ENCODE data around the gene STX2. TPM values are rescaled to one million over a fixed set of nuclear protein-coding genes. Genes with fewer than 3 reads are reported as not detected.

Gene STX2
- total RNA-seq, 2 experiments from 2014 or later: 13.4 to 14.1 TPM

DNA sequence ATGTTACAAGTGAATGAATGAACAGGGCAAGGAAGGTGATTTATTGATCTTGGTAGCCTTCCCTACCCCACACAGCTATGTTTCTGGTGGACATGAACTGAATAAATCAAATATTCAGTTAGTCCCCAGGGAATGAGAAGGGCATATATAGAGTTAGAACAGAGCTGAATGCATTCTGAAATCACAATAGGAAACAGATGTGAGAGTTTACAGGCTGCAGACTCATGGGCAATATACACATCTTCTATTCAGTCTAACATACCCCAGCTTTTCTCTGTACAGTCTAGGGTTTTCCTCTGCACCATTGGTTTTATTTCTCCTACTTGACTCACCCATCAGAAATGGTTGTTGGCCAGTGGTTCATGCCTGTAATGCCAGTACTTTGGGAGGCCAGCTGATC, 7.3 kb upstream of the STX2 start:
- intact Hi-C loops (cut with DNase I, micrococcal nuclease): no loop called here
- Mint-ChIP-seq H3K27me3 (no peaks in the 10 kb centered on the region), H3K9me3 (no peaks in the 10 kb centered on the region), H3K4me3 (no peak overlapping the region), H3K36me3 (ENCODE audit: low read depth) (no peaks in the 10 kb centered on the region), H3K27ac (no peak overlapping the region), H3K4me1 (ENCODE audit: low read depth) (no peaks in the 10 kb centered on the region)
- H3K36me3 ChIP-seq (ENCODE audit: insufficient read depth, low read length): no peaks in the 10 kb centered on the region
- H3K27ac ChIP-seq (ENCODE audit: low read depth in 1 of 2, low read length in 2 of 2): no peak overlapping the region
- CTCF ChIA-PET: no interaction called here
- no peaks in the 10 kb centered on the region for H3K27me3 ChIP-seq (ENCODE audit: control insufficient read depth in 1 of 2, insufficient read depth in 2 of 2, low read length in 2 of 2)
- no peaks in the 10 kb centered on the region for H3K9me3 ChIP-seq (ENCODE audit: control insufficient read depth in 1 of 2, insufficient read depth in 1 of 2, low read length in 2 of 2)
- TF ChIP-seq, protein P1, sequence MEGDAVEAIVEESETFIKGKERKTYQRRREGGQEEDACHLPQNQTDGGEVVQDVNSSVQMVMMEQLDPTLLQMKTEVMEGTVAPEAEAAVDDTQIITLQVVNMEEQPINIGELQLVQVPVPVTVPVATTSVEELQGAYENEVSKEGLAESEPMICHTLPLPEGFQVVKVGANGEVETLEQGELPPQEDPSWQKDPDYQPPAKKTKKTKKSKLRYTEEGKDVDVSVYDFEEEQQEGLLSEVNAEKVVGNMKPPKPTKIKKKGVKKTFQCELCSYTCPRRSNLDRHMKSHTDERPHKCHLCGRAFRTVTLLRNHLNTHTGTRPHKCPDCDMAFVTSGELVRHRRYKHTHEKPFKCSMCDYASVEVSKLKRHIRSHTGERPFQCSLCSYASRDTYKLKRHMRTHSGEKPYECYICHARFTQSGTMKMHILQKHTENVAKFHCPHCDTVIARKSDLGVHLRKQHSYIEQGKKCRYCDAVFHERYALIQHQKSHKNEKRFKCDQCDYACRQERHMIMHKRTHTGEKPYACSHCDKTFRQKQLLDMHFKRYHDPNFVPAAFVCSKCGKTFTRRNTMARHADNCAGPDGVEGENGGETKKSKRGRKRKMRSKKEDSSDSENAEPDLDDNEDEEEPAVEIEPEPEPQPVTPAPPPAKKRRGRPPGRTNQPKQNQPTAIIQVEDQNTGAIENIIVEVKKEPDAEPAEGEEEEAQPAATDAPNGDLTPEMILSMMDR (IDR thresholded peaks at IDR 0.05): no peak
- no peaks in the 10 kb centered on the region for H3K4me1 ChIP-seq (ENCODE audit: insufficient read depth, low read length)
- H3K4me3 ChIP-seq (ENCODE audit: low read length): no peak overlapping the region
- no peak for DNase-seq
- no peak for ATAC-seq (ENCODE audit: poor library complexity)
- POLR2A ChIA-PET: interaction anchor here (0.6 kb wide), 1 partner anchor 154 kb away, joined by 3 read pairs; no protein-coding TSS in a partner anchor

DNA sequence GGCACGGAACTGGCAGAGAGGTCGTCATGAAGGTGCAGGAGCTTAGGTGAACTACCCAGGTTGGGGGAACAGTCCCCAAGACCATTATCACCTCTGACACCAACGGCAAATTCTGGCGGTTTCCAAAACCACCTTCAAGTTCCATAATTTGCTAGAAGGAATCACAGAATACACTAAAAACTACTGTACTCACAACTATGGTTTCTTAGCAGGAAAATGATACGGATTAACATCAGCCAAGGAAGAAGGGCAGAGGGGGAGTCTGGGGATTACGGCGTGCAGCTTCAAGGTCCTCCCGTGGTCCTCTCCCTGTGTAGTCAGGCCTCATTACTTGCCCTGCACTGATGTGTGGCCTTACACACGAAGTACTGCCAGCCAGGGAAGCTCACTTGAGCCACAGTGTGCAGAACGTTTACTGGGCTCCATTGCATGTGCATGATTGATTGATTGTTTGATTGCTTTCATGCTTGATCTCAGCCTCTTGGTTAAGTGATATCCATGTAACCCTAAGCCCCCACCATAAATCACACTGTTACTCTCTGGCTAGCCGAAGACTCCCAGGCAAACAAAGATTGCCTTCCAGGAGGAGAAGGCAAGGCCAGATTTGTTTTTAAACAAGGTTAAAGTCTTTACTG, 837 bp upstream of the STX2 start:
- H3K9me3 ChIP-seq (ENCODE audit: control insufficient read depth in 1 of 2, insufficient read depth in 1 of 2, low read length in 2 of 2): no peaks in the 10 kb centered on the region
- peak overlapping the region in 1 of 2 donors; percentile 42 for H3K27ac ChIP-seq (ENCODE audit: low read depth in 1 of 2, low read length in 2 of 2)
- peak overlapping the region; percentile 45 for H3K4me3 ChIP-seq (ENCODE audit: low read length)
- POLR2A ChIA-PET: interaction anchor here (0.9 to 1.1 kb wide), 3 partner anchors 27 to 37 kb away, joined by 3 to 5 read pairs (median 4); no protein-coding TSS in a partner anchor
- no peak for ATAC-seq (ENCODE audit: poor library complexity)
- no peaks in the 10 kb centered on the region for H3K36me3 Mint-ChIP-seq (ENCODE audit: low read depth)
- TF ChIP-seq, protein P1 (IDR thresholded peaks at IDR 0.05): no peak
- no peaks in the 10 kb centered on the region for H3K9me3 Mint-ChIP-seq
- peak overlapping the region; percentile 63 for H3K27ac Mint-ChIP-seq
- H3K36me3 ChIP-seq (ENCODE audit: insufficient read depth, low read length): no peaks in the 10 kb centered on the region
- H3K27me3 ChIP-seq (ENCODE audit: control insufficient read depth in 1 of 2, insufficient read depth in 2 of 2, low read length in 2 of 2): no peaks in the 10 kb centered on the region
- DNase-seq: no peak
- CTCF ChIA-PET: no interaction called here
- H3K4me1 ChIP-seq (ENCODE audit: insufficient read depth, low read length): peaks cover 18% of the 10 kb centered on the region
- peak overlapping the region; percentile 69 for H3K4me3 Mint-ChIP-seq
- intact Hi-C loops (cut with DNase I, micrococcal nuclease): loop anchor here (1.0 kb wide), 2 partner anchors 30 to 32 kb away; partner anchors contain the start of gene RAN (in 1 of the 2)
- no peaks in the 10 kb centered on the region for H3K27me3 Mint-ChIP-seq
- H3K4me1 Mint-ChIP-seq (ENCODE audit: low read depth): peaks cover 27% of the 10 kb centered on the region

DNA sequence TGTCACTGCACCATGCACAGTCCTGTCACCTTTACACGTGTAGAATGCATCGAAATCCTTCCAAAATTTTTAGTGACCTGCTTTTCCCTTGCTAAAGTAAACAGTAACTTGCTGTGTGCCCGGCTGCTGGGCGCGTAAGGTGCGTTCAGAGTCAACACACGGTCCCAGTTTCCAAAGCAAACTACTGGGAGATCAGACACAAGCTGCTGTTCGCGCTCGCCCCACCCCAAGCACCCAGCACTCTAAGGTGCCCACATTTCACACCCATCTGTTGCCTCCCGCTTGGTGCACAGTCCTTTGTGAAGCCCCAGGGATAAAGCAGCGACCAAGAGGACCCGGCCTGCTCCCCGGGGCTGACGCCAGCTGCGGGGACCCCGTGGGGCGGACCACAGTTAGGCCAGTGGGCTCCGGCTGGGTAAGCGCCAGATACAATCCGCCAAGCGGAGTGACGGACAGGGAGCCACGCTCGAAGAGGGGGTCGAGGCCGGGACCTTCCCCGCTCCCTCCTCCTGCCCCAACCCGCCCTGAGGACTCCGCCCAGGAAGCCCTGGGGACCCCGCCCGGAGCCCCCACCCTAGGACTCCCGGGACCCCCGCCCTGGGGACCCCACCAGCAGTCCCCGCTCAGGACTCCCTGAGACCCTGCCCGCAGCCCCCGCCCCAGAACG, 633 bp downstream of the STX2 start:
- intact Hi-C loops (cut with DNase I, micrococcal nuclease): no loop called here
- H3K27ac ChIP-seq (ENCODE audit: low read depth in 1 of 2, low read length in 2 of 2): no peak overlapping the region
- CTCF ChIA-PET: interaction anchor here (0.7 to 2.8 kb wide), 2 partner anchors 12 to 33 kb away, joined by 4 to 18 read pairs; partner anchors contain the start of gene RAN

More for the DNA sequence above, 633 bp downstream of the STX2 start:
- Histone ChIP-seq H3K36me3 (ENCODE audit: insufficient read depth, low read length) (no peaks in the 10 kb centered on the region), H3K4me1 (ENCODE audit: insufficient read depth, low read length) (peaks cover 18% of the 10 kb centered on the region), H3K9me3 (ENCODE audit: control insufficient read depth in 1 of 2, insufficient read depth in 1 of 2, low read length in 2 of 2) (no peaks in the 10 kb centered on the region), H3K4me3 (ENCODE audit: low read length) (peak overlapping the region; percentile 68), H3K27me3 (ENCODE audit: control insufficient read depth in 1 of 2, insufficient read depth in 2 of 2, low read length in 2 of 2) (no peaks in the 10 kb centered on the region)
- POLR2A ChIA-PET: interaction anchor here (0.7 to 2.1 kb wide), 6 partner anchors 29 to 39 kb away, joined by 3 to 8 read pairs (median 4); no protein-coding TSS in a partner anchor
- H3K4me1 Mint-ChIP-seq (ENCODE audit: low read depth): peaks cover 29% of the 10 kb centered on the region
- DNase-seq (peak in 8 of 14 experiments; percentile 5 to 56 (median 21)), ATAC-seq (ENCODE audit: poor library complexity) (peak; percentile 24)
- peak overlapping the region; percentile 89 for H3K4me3 Mint-ChIP-seq
- peak overlapping the region; percentile 52 for H3K27ac Mint-ChIP-seq
- TF ChIP-seq, protein P1 (IDR thresholded peaks at IDR 0.05): no peak
- H3K27me3 Mint-ChIP-seq: no peaks in the 10 kb centered on the region
- no peaks in the 10 kb centered on the region for H3K9me3 Mint-ChIP-seq
- no peaks in the 10 kb centered on the region for H3K36me3 Mint-ChIP-seq (ENCODE audit: low read depth)
